ENCODE data around the gene CAMK1G.
A peak's percentile ranks its signal among the peaks of the same experiment; 100 is the strongest.

Gene CAMK1G

DNA sequence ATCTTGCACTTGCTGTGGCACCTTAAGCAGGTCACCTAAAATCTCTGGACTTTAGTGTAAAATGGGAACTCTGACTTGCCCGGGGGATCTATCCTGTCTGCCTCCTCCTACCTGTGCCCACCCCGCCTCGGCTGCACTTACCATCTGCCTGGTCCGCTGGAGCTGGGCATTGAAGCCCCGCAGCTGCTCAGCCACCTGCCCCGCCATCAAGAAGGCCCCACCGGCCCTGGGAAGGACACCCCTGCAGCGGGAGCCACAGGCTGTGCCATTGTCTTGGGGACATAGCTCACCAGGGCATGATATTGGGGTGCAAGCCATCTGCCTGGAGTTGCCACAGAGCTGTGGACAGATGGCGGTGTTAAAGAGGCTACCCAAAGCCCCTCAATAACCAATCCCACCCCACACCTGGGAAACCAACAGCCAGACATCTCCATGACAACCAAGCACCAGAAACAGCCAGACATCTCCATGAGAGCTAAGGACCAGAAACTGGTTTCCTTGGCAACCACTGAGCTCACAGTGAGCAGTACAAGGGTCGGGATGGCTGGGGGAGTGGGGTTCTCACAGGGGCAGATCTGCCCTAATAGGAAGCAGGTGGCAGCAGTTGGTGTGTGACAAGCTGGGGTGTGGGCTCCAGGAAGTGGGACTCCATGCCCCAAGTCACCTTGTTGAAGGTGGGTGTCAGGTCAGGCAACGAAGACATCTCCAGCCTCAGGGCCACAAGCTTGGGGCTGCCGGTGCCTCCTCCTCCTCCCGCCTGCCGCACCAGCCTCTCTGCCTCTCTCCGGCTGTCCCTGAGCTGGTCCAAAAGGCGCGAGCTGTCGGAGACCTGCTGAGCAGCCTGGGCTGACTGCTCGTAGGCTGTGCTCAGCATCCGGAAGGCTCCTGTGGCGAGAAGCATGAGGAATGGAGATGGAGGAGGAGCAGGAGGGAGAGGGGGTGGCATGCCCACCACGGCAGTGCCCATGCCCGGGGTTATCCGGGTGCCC, 39.6 kb downstream of the CAMK1G start:
- no peak for FAIRE-seq
- DNase-seq (ENCODE audit: insufficient read length): no peak
- TF ChIP-seq TAF1 (IDR thresholded peaks at IDR 0.05; ENCODE audit: borderline replicate concordance, low read depth, low read length) (no peak), POLR2A (IDR thresholded peaks at IDR 0.05; ENCODE audit: low read depth, low read length) (no peak), POLR2AphosphoS5 (IDR thresholded peaks at IDR 0.05; ENCODE audit: low read depth, low read length) (no peak)

DNA sequence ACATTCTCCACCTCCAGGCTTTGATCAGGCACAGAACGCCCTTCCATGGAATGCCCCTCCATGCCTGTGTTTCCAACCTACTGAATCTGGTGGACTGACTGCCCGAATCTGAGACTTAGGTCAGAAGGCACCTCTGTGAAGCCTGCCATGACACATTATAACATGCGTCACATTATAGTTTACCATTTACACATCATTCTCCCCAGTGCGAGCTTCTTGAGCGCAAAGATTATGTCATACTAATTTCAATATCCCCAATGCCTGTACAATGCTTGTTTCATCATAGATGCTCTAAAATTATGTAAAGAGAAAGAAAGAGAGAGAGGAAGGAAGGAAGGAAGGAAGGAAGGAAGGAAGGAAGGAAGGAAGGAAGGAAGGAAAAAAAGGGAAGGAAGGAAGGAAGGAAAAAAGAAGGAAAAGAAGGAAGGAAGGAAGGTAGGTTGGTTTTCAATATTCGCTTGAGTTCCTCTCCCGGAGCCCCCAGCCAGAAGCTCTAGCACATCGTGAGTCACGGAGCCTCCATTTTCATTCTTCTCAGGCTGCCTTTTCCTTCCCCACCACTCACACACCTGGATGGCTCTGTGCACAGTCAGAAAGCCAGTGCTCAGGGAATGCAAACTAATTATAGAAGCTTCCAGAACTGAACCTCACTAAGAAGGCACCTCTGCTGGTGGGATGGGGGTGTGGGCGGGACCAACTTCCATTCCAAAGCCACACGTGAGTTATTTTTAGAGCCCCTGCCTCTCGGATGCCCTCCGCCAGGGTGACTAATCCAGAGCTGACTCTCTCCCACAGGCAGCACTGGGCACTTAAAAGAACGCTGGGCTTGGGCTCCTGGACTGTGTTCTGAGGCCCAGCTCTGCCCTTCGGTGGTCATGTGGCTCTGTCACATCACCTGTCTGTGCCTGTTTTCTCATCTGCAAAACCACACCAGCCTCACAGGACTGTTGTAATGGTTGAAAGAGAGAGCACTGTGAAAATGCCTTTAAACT, 41.3 kb downstream of the CAMK1G start:
- no peak for DNase-seq (ENCODE audit: insufficient read length)
- FAIRE-seq: no peak
- TF ChIP-seq POLR2AphosphoS5 (IDR thresholded peaks at IDR 0.05; ENCODE audit: low read depth, low read length) (no peak), TAF1 (IDR thresholded peaks at IDR 0.05; ENCODE audit: borderline replicate concordance, low read depth, low read length) (no peak), POLR2A (IDR thresholded peaks at IDR 0.05; ENCODE audit: low read depth, low read length) (no peak)

DNA sequence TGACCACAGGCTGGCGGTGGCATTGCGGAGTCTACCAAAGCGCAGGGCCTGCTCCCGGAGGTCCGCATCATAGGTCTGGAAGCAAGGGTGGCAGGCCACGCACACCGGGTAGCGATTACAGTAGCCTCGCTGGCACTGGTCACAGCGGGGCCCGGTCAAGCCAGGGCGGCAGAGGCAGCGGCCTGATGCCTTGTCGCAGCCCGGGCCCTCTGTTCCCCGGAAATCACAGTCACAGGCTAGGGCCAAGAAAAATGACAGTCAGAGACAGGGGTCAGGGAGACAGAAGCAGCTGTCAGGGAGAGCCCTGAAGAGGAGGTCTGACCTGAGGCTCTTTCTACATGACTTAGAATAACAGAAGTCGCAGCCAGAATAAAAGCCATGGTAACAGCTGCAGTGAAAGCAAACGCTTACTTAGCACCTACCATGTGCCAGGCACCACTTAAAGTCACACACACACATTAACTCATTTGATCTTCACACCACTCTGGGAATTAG, 42.3 kb downstream of the CAMK1G start:
- FAIRE-seq (no peak), DNase-seq (ENCODE audit: insufficient read length) (no peak)
- TF ChIP-seq POLR2AphosphoS5 (IDR thresholded peaks at IDR 0.05; ENCODE audit: low read depth, low read length) (no peak), POLR2A (IDR thresholded peaks at IDR 0.05; ENCODE audit: low read depth, low read length) (no peak), TAF1 (IDR thresholded peaks at IDR 0.05; ENCODE audit: borderline replicate concordance, low read depth, low read length) (no peak)

DNA sequence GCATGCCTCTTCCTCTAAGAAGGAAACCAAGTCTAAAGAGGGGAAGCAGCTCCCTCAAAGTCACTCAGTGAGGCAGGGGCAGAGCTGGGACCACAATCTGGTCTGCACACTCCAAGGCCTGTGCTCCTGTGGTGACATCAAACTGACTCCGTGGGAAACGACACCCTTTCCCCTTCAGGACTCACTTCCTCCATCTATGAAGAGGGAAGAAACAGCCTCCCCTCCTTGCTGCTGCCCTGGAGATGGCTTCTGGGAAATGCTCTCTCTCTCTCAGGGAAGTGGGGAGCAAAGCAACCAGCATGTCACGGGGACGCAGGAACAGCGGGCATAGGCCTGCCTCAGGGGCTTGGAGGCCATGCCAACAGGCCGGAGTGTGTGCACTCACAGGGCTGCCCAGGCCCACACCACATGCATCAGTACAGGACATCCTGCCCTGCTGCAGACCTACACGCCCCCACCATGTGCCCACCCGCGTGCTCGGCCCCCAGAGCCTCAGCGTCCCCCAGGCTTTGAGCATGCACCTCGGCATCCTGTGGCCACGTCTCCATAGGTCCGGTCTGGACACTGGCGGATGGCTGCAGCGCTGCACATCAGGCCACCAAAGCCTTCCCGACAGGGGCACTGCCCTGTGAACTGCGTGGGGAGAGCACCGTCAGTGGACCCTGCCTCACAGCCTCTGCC, 43.0 kb downstream of the CAMK1G start:
- FAIRE-seq: no peak
- DNase-seq (ENCODE audit: insufficient read length): no peak
- TF ChIP-seq TAF1 (IDR thresholded peaks at IDR 0.05; ENCODE audit: borderline replicate concordance, low read depth, low read length): no peak
- no peak for TF ChIP-seq POLR2A (IDR thresholded peaks at IDR 0.05; ENCODE audit: low read depth, low read length)
- TF ChIP-seq POLR2AphosphoS5 (IDR thresholded peaks at IDR 0.05; ENCODE audit: low read depth, low read length): no peak

DNA sequence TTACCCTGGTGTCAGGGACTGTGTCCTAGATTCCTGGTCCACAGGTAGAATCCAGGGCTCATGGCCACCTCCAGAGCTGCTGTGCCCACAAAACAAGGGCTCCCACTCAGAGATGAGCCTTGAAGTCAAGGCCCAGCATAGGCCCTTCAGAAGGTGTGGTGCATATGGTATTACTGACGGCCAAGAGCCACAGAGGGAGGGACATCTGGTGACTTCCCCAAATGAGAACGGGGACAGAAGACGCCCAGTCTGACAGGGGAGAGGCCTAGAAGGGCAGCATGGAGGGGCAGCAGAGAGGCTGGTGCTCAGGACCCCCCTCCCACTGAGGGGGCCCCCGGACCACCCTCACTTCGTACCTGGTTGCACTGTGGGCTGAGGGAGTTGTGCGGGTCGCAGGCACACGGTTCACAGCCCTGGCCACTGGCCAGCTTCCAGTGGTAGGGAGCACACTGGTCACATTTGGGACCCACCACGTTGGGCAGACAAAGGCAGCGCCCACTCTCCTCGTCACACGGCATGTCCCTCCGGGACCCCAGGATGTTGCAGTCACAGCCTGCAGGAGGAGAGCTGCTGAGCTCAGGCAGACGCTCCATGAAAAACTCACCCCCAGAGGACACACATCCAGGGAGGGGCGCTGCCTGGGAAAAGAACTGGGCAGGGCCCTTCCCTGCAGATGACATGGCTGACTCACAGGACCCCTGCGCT, 43.7 kb downstream of the CAMK1G start:
- TF ChIP-seq TAF1 (IDR thresholded peaks at IDR 0.05; ENCODE audit: borderline replicate concordance, low read depth, low read length): no peak
- TF ChIP-seq POLR2A (IDR thresholded peaks at IDR 0.05; ENCODE audit: low read depth, low read length): no peak
- TF ChIP-seq POLR2AphosphoS5 (IDR thresholded peaks at IDR 0.05; ENCODE audit: low read depth, low read length): no peak
- DNase-seq (ENCODE audit: insufficient read length) (no peak), FAIRE-seq (no peak)

DNA sequence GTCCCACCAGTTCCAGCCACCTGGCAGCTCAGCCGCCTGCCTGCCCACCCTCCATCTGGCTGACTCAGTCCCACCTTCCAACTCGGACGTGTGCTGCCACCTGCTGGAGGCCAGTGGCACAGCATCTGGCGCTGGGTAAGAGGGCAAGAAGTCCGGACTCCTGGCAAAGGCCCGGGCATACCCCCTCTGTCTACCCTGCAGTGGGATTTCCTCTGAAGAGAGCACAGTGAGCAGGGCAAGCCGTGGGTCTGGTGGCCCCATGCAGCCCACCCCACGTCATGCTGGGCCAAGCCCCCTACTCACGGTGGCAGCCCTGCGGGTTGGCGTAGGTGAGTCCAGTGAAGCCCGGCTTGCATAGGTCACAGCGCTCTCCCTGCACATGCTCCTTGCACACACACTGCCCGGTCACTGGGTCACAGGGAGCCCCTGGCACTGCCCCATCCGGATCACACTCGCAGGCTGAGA, 44.2 kb downstream of the CAMK1G start:
- TF ChIP-seq POLR2AphosphoS5 (IDR thresholded peaks at IDR 0.05; ENCODE audit: low read depth, low read length): no peak
- TF ChIP-seq TAF1 (IDR thresholded peaks at IDR 0.05; ENCODE audit: borderline replicate concordance, low read depth, low read length): no peak
- no peak for TF ChIP-seq POLR2A (IDR thresholded peaks at IDR 0.05; ENCODE audit: low read depth, low read length)
- peak; percentile 82 for DNase-seq (ENCODE audit: insufficient read length)
- peak; percentile 91 for FAIRE-seq

DNA sequence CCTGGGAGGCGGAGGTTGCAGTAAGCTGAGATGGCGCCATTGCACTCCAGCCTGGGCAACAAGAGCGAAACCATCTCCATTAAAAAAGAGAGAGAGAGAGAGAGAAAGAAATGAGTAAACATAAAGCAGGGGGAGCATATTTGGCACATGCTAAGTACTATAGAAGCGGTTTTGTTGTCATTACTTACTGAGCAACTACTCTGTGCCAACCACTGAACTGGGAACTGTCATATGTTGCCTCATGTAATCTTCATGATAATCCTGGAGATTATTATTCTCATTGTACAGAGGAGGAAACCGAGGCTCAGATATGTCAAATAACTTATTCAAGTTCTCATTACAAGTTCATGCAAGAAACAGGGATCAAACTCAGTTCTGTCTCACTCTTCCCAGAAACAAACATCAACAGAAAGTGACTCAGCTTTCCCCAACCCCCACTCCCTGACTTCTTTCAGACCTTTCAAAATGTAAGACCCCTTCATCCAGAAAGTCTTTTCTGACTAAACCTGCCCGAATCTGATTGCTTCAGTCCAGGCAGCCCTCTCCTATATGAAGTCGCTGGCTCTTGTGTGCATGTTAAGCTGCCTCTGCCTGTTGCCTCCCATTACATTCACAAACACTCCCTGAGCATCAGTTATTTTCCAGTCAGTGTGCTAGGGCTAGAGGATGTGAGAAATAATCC, 45.2 kb downstream of the CAMK1G start:
- FAIRE-seq: no peak
- TF ChIP-seq POLR2AphosphoS5 (IDR thresholded peaks at IDR 0.05; ENCODE audit: low read depth, low read length): no peak
- TF ChIP-seq POLR2A (IDR thresholded peaks at IDR 0.05; ENCODE audit: low read depth, low read length): no peak
- TF ChIP-seq TAF1 (IDR thresholded peaks at IDR 0.05; ENCODE audit: borderline replicate concordance, low read depth, low read length): no peak
- no peak for DNase-seq (ENCODE audit: insufficient read length)

DNA sequence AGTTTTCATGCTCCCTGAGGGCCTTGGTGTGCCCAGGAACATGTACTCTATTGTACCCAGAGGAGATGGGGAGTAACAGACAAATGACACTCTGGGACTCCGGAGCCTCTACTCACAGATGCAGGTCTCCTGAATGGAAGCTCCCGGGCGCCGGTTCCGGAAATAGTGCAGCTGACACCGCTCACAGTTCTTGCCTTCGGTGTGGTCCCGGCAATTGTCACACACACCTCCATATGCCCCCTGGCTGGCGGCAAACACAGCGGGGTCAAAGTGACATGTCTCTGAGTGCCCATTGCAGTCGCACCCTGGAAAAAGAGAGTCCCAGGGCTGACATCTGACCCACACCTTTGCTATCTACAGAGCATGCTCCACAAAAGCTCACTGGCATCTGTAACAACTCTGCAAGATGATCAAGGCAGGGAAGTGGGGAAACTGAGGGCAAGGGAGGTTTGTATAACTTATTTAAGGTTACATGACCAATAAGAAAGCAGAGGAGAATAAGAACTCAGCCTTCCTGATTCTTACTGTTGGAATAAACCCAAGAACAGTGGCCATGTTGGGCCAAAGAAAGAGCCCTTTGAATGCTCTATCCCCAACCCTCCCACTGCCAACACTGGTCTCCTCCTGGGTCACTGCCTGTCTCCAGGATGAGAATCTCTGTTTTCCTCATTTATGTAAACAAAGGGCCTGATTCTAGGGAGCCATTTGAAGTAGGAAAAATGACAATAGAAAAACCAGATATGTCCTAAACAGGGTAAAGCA, 46.3 kb downstream of the CAMK1G start:
- FAIRE-seq: no peak
- TF ChIP-seq POLR2A (IDR thresholded peaks at IDR 0.05; ENCODE audit: low read depth, low read length): no peak
- TF ChIP-seq TAF1 (IDR thresholded peaks at IDR 0.05; ENCODE audit: borderline replicate concordance, low read depth, low read length): no peak
- no peak for TF ChIP-seq POLR2AphosphoS5 (IDR thresholded peaks at IDR 0.05; ENCODE audit: low read depth, low read length)
- DNase-seq (ENCODE audit: insufficient read length): no peak
